Hepatocyte (in vitro differentiated cells): ENCODE measurements around the gene GPR39. TPM values are rescaled to one million over a fixed set of nuclear protein-coding genes. Genes with fewer than 3 reads are reported as not detected.

Experiments
- DNase-seq: peaks from one replicate; pipeline ENCODE4 v3.0.0-alpha.2; 2016; ENCODE audit warnings: low spot score
- H2AFZ ChIP-seq: fragments of 200-600 bp; sonication (generic); 2 replicates; pipeline ENCODE4 v1.6.0; 2016; ENCODE audit warnings: antibody characterized with exemption, mild to moderate bottlenecking
- H3K27ac ChIP-seq: fragments of 200-600 bp; sonication (generic); 2 replicates; pipeline ENCODE4 v1.5.1; 2016; ENCODE audit warnings: mild to moderate bottlenecking
- H3K27me3 ChIP-seq: fragments of 200-600 bp; sonication (generic); 2 replicates; pipeline ENCODE4 v1.6.1; 2016
- H3K36me3 ChIP-seq: fragments of 200-600 bp; sonication (generic); replicated peaks from 2 replicates; pipeline ENCODE4 v1.5.1; 2016; ENCODE audit warnings: low read depth; ENCODE audit not compliant: insufficient read depth
- H3K4me1 ChIP-seq: fragments of 200-600 bp; sonication (generic); 2 replicates; pipeline ENCODE4 v1.5.1; 2016; ENCODE audit warnings: mild to moderate bottlenecking, moderate library complexity; ENCODE audit not compliant: insufficient read depth
- H3K4me2 ChIP-seq: fragments of 200-600 bp; sonication (generic); 2 replicates; pipeline ENCODE4 v1.6.0; 2016
- H3K4me3 ChIP-seq: fragments of 200-600 bp; sonication (generic); 2 replicates; pipeline ENCODE4 v1.5.1; 2016; ENCODE audit warnings: mild to moderate bottlenecking
- H3K79me2 ChIP-seq: fragments of 200-600 bp; sonication (generic); 2 replicates; pipeline ENCODE4 v1.6.0; 2017; ENCODE audit warnings: mild to moderate bottlenecking
- H3K9me2 ChIP-seq: fragments of 200-600 bp; sonication (generic); replicated peaks from 2 replicates; pipeline ENCODE4 v1.6.0; 2017; ENCODE audit warnings: mild to moderate bottlenecking; ENCODE audit not compliant: insufficient read depth
- H3K9me3 ChIP-seq: fragments of 200-600 bp; sonication (generic); 2 replicates; pipeline ENCODE4 v1.5.1; 2016; ENCODE audit warnings: low read depth, mild to moderate bottlenecking
- H4K20me1 ChIP-seq: fragments of 200-600 bp; sonication (generic); 2 replicates; pipeline ENCODE4 v1.6.0; 2016; ENCODE audit warnings: mild to moderate bottlenecking; ENCODE audit not compliant: insufficient read depth, poor library complexity, severe bottlenecking
- CTCF ChIP-seq: fragments of 200-600 bp; sonication (generic); IDR thresholded peaks from 2 replicates; pipeline ENCODE4 v1.5.1; 2016; ENCODE audit warnings: antibody characterized with exemption, mild to moderate bottlenecking; ENCODE audit not compliant: poor library complexity
- EZH2 ChIP-seq: fragments of 200-600 bp; sonication (generic); IDR thresholded peaks from 2 replicates; pipeline ENCODE4 v1.6.1; 2016; ENCODE audit warnings: antibody characterized with exemption, mild to moderate bottlenecking, borderline replicate concordance
- EZH2phosphoT487 ChIP-seq: fragments of 200-600 bp; sonication (generic); IDR thresholded peaks from one replicate; pipeline ENCODE4 v1.6.1; 2018; ENCODE audit warnings: antibody characterized with exemption, mild to moderate bottlenecking, low read depth, moderate library complexity; ENCODE audit not compliant: unreplicated experiment, severe bottlenecking
- WGBS: methylation state at CpG from one replicate; pipeline ENCODE4 v1.1.6; 2016; ENCODE audit warnings: low lambda C conversion rate; ENCODE audit errors: missing lambda C conversion rate; 5-methylcytosine and 5-hydroxymethylcytosine counted together
- polyA plus RNA-seq: library from polyadenylated mRNA; unstranded; fragments of >200 nt; fragmentation: Nextera tagmentation; extraction: Ambion mirVana; gene quantifications from 2 replicates; pipeline ENCODE4 v1.2.1, GENCODE V29; 2016
- total RNA-seq: library from RNA; depleted of rRNA; stranded (reverse); fragments of >200 nt; gene quantifications from 2 replicates; pipeline ENCODE4 v1.2.3, GENCODE V29; 2014

The GPR39 gene
- total and polyA plus RNA-seq, 2 experiments from 2014 or later = 11.1 to 14.5 TPM

DNA sequence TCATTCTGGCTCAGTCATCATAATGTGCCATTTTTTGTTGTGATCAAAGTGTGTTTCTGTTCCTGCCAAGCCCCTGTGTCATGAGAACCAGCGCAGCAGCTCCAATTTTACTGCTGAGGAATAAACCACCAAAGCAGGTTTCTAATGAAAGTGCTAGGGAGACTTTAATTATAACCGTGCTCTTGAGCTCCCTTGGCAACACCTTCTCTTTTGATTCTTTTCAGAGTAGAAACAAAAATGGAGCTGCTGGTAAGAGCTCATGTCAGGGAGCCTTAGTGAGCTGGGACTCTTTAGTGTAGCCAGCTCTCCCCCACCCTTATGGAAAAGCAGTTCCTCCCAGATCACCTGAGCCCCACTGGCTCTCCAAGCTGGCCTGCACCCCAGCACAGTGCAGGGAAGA, 179.1 kb downstream of the GPR39 start:
- TF ChIP-seq CTCF (no peak), EZH2phosphoT487 (no peak), EZH2 (no peak)
- Histone ChIP-seq H3K4me3 (no peak overlapping the region), H3K27me3 (no peaks in the 10 kb centered on the region), H3K27ac (no peak overlapping the region), H3K9me2 (no peaks in the 10 kb centered on the region), H3K9me3 (no peaks in the 10 kb centered on the region), H3K4me1 (no peaks in the 10 kb centered on the region), H4K20me1 (no peaks in the 10 kb centered on the region), H2AFZ (no peak overlapping the region), H3K36me3 (no peaks in the 10 kb centered on the region), H3K4me2 (no peak overlapping the region), H3K79me2 (peaks cover 14% of the 10 kb centered on the region)
- no peak for DNase-seq
- 86% methylated on average over 2 of the region's 2 CpGs for WGBS

DNA sequence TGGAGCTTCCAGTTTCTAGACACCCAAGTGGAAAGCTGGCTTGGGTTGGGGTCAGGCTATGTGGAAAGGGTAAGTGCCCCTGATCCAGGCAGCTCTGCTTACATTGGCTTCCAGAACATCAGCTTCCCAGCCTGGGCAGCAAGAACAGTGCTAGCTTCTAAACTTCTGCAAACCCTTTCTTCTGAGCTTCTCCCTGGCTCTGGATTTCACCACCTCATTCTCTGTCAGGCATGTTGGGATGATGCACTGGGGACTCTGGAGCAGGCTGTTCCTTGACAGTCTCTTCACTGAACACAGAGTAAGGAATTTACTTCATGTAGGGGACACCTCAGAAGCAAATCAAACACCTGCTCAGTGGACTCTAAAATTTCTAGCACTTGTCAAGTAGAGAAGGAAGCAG, 180.6 kb downstream of the GPR39 start:
- no peaks in the 10 kb centered on the region for H4K20me1 ChIP-seq
- no peaks in the 10 kb centered on the region for H3K27me3 ChIP-seq
- no peak for TF ChIP-seq EZH2phosphoT487
- TF ChIP-seq EZH2 = no peak
- no peak for TF ChIP-seq CTCF
- no peaks in the 10 kb centered on the region for H3K9me3 ChIP-seq
- no peaks in the 10 kb centered on the region for H3K4me1 ChIP-seq
- H3K4me3 ChIP-seq = no peak overlapping the region
- no peaks in the 10 kb centered on the region for H3K36me3 ChIP-seq
- no peak overlapping the region for H3K4me2 ChIP-seq
- no peak for DNase-seq
- no peak overlapping the region for H3K27ac ChIP-seq
- H2AFZ ChIP-seq = no peak overlapping the region
- peaks cover 8% of the 10 kb centered on the region for H3K79me2 ChIP-seq
- no peaks in the 10 kb centered on the region for H3K9me2 ChIP-seq

GRCh38 chr2:132597831-132598230, 181.2 kb downstream of the GPR39 start:
- peaks cover 7% of the 10 kb centered on the region for H3K79me2 ChIP-seq
- H3K4me1 ChIP-seq = no peaks in the 10 kb centered on the region
- no peak for DNase-seq
- H3K27ac ChIP-seq = no peak overlapping the region
- H3K9me2 ChIP-seq = no peaks in the 10 kb centered on the region
- no peak for TF ChIP-seq CTCF
- TF ChIP-seq EZH2 = no peak
- TF ChIP-seq EZH2phosphoT487 = no peak
- H4K20me1 ChIP-seq = no peaks in the 10 kb centered on the region
- H3K4me2 ChIP-seq = no peak overlapping the region
- no peaks in the 10 kb centered on the region for H3K9me3 ChIP-seq
- no peak overlapping the region for H3K4me3 ChIP-seq
- no peak overlapping the region for H2AFZ ChIP-seq
- 78% methylated on average over 1 of the region's 1 CpG for WGBS
- no peaks in the 10 kb centered on the region for H3K27me3 ChIP-seq
- no peaks in the 10 kb centered on the region for H3K36me3 ChIP-seq

- TF ChIP-seq EZH2 (no peak), EZH2phosphoT487 (no peak), CTCF (no peak)
- 93% methylated on average over 3 of the region's 3 CpGs for WGBS
- Histone ChIP-seq H3K27ac (no peak overlapping the region), H3K79me2 (peaks cover 7% of the 10 kb centered on the region), H3K4me1 (no peaks in the 10 kb centered on the region), H3K27me3 (no peaks in the 10 kb centered on the region), H4K20me1 (no peaks in the 10 kb centered on the region), H2AFZ (no peak overlapping the region), H3K9me3 (no peaks in the 10 kb centered on the region), H3K4me2 (no peak overlapping the region), H3K4me3 (no peak overlapping the region), H3K36me3 (no peaks in the 10 kb centered on the region), H3K9me2 (no peaks in the 10 kb centered on the region)
- DNase-seq = no peak
These were observed 181.9 kb downstream of the GPR39 start for GRCh38 chr2:132598536-132598935.
